AG08396 (cell line): ENCODE results near the gene EZH2.

ENCODE experiments used
- DNase-seq: peaks from one replicate; pipeline ENCODE4 v3.0.0; 2012; ENCODE audit warnings: low spot score, mixed read lengths

Gene EZH2

GRCh38 chr7:148761499-148762278, 122.4 kb downstream of the EZH2 start:
- no peak for DNase-seq
